ENCODE results near the gene SCAMP1. TPM values are rescaled to one million over a fixed set of nuclear protein-coding genes. Genes with fewer than 3 reads are reported as not detected.
A peak's percentile ranks its signal among the peaks of the same experiment; 100 is the strongest.

The SCAMP1 gene
- total RNA-seq, 6 experiments from 2014 or later: 10.4 to 18.4 (median 11.1) TPM

DNA sequence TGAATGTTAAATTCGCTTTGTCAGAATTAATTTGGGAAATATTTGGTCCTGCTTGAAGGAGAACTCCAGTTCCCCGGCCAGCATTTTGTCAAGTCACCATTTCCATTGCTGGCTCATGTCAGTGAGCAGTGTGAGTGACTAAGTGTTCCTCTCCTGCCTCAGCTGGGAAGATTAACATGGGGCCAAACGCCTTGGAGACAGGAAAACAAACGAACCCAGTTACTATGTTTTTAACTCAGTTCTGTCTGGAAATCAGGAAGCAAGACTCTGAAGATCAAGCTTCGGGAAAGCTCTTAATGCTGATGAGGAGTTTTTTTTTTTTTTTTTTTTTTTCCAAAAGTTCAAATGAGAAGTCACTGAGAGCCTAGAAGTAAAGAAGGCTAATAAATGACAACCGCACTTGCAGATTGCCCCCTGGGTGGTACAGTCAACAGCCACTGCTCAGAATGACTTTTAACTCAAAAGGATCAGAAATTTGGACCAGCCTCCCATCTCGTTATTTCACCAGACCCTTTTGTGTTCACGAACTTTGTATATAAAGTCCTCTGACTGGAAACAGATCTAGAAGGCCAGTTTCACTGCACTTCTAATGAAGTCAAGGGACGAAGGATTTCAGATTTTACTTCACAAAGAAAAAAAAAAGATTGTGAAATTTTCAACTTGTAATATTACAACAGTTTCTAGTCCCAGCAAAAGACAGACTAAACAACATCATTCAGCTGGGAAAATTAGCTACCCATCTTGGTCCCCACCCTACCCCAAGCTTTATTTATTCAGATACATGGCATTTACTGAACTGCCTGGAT, 166.8 kb downstream of the SCAMP1 start:
- Histone ChIP-seq H3K4me1 (no peaks in the 10 kb centered on the region), H3K27me3 (no peaks in the 10 kb centered on the region), H3K27ac (peak overlapping the region in 2 of 3 donors; percentile 36 to 61), H3K36me3 (no peaks in the 10 kb centered on the region), H3K4me3 (no peak overlapping the region), H3K9me3 (no peaks in the 10 kb centered on the region)
- 35% methylated on average over 9 of the region's 9 CpGs for WGBS (ENCODE audit: insufficient coverage, low coverage, low lambda C conversion rate, missing lambda C conversion rate)
- intact Hi-C loops (cut with DNase I): no loop called here
- TF ChIP-seq POLR2A (IDR thresholded peaks at IDR 0.05): no peak
- TF ChIP-seq CTCF (IDR thresholded peaks at IDR 0.05): no peak
- DNase-seq: peak in 1 of 3 donors; percentile 39
- peak; percentile 63 to 74 (median 70) for ATAC-seq

DNA sequence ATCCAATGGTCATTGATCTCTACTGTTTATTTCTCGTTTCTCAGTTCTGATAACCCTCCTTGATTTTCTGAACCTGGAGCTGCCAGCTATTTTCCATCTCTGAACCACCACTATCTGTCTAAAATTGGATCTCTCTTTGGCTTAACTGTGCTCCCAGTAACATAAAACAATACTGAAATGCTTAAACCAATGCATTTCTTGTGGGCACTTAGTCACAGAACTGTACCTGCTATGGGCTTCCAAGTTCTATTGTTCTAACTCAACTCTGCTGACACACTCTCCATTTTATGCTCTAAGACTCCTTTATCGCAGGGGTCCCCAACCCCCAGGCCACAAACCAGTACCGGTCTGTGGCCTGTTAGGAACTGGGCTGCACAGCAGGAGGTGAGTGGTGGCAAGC, 167.5 kb downstream of the SCAMP1 start:
- 72% methylated on average over 3 of the region's 3 CpGs for WGBS (ENCODE audit: insufficient coverage, low coverage, low lambda C conversion rate, missing lambda C conversion rate)
- H3K4me3 ChIP-seq: no peak overlapping the region
- intact Hi-C loops (cut with DNase I): no loop called here
- no peaks in the 10 kb centered on the region for H3K9me3 ChIP-seq
- TF ChIP-seq POLR2A (IDR thresholded peaks at IDR 0.05) (no peak), CTCF (IDR thresholded peaks at IDR 0.05) (no peak)
- ATAC-seq (no peak), DNase-seq (no peak)
- no peaks in the 10 kb centered on the region for H3K27me3 ChIP-seq
- no peaks in the 10 kb centered on the region for H3K4me1 ChIP-seq
- no peaks in the 10 kb centered on the region for H3K36me3 ChIP-seq
- H3K27ac ChIP-seq: peak overlapping the region in 2 of 3 donors; percentile 24 to 36

Small RNA genes lying within 50 kb of the gene (small RNA-seq; reads per million reads assigned to genes)
- gene RF00019 (0 reads per million in 2 experiments), gene RNU6-183P (0 reads per million in 2 experiments)

Other genes with a start within 250 kb of the SCAMP1 start
- 10 to 100 TPM; 11.4 to 17.9 (median 12.9) TPM for gene AP3B1, start 65.9 kb upstream of the SCAMP1 start, total RNA-seq

Measured in right lobe of liver (tissue), 6 donors.